Panc1 (cell line): ENCODE data around the gene GALNT16.

Experiments
- CTCF ChIP-seq: fragments of 450-650 bp; IDR thresholded peaks from 2 replicates; pipeline ENCODE4 v1.5.1; 2017; ENCODE audit warnings: mild to moderate bottlenecking
- REST ChIP-seq, 2 experiments: IDR thresholded peaks; 2 replicates each; pipeline ENCODE4 v1.6.1; 2011 to 2012; ENCODE audit warnings: low read depth in 2 of 2, control low read depth in 1 of 2, low read length in 1 of 2, mild to moderate bottlenecking in 1 of 2, moderate library complexity in 1 of 2; ENCODE audit not compliant: insufficient read depth in 1 of 2
- SIN3A ChIP-seq: IDR thresholded peaks from 2 replicates; pipeline ENCODE4 v1.6.1; 2012; ENCODE audit warnings: low read depth, mild to moderate bottlenecking, low read length, moderate library complexity, borderline replicate concordance; ENCODE audit not compliant: insufficient read depth

- no peak for TF ChIP-seq CTCF
- TF ChIP-seq REST (IDR thresholded peaks at IDR 0.05; ENCODE audit: insufficient read depth in 1 of 2, low read depth in 2 of 2, low read length in 1 of 2) = no peak
- no peak for TF ChIP-seq SIN3A
Measured at GRCh38 chr14:69323999-69324282, 64.0 kb downstream of the GALNT16 start.
